CD14-positive monocyte (primary cell): Measurements from ENCODE around the gene DHRS2. TPM values are rescaled to one million over a fixed set of nuclear protein-coding genes. Genes with fewer than 3 reads are reported as not detected.
A peak's percentile ranks its signal among the peaks of the same experiment; 100 is the strongest.

Experiments used
- DNase-seq, 3 donors: peaks; one replicate each; pipeline ENCODE4 v3.0.0-alpha.2; 2011 to 2022
- H2AFZ ChIP-seq: 2 replicates; pipeline ENCODE4 v1.6.0; 2012; ENCODE audit warnings: mild to moderate bottlenecking, low read depth, low read length, inconsistent platforms; ENCODE audit not compliant: insufficient read depth, poor library complexity, severe bottlenecking
- H3K27ac ChIP-seq, 2 donors: 1 replicate in 1 of 2; 2 replicates in 1 of 2; pipeline ENCODE4 v1.5.1; 2012 to 2013; ENCODE audit warnings: low read length in 2 of 2, control low read depth in 1 of 2, inconsistent platforms in 1 of 2, low read depth in 1 of 2, mild to moderate bottlenecking in 1 of 2
- H3K27me3 ChIP-seq, 2 donors: one replicate each; pipeline versions ENCODE4 v1.6.0 to v1.6.1; 2011 to 2013; ENCODE audit warnings: low read length in 2 of 2; ENCODE audit not compliant: control insufficient read depth in 2 of 2, insufficient read depth in 2 of 2
- H3K36me3 ChIP-seq, 2 donors: replicated peaks in 1 of 2; 1 replicate in 1 of 2; 2 replicates in 1 of 2; pipeline versions ENCODE4 v1.5.1 to v1.6.1; 2012 to 2013; ENCODE audit warnings: low read length in 2 of 2, control low read depth in 1 of 2, inconsistent platforms in 1 of 2, mild to moderate bottlenecking in 1 of 2; ENCODE audit not compliant: insufficient read depth in 2 of 2, control insufficient read depth in 1 of 2
- H3K4me1 ChIP-seq, 2 donors: 1 replicate in 1 of 2; 2 replicates in 1 of 2; pipeline versions ENCODE4 v1.5.1 to v1.6.1; 2012 to 2013; ENCODE audit warnings: low read length in 2 of 2, control low read depth in 1 of 2, inconsistent platforms in 1 of 2, mild to moderate bottlenecking in 1 of 2, moderate library complexity in 1 of 2; ENCODE audit not compliant: insufficient read depth in 2 of 2, control insufficient read depth in 1 of 2
- H3K4me2 ChIP-seq: replicated peaks from 2 replicates; pipeline ENCODE3; 2012; ENCODE audit warnings: low read length, moderate library complexity, mild to moderate bottlenecking; ENCODE audit not compliant: poor library complexity, severe bottlenecking; ENCODE audit errors: extremely low read depth
- H3K4me3 ChIP-seq, 3 experiments: fragments of 200-600 bp in 1 of 3; sonication (generic) in 1 of 3; replicated peaks in 1 of 3; 1 replicate in 2 of 3; 2 replicates in 1 of 3; pipeline ENCODE4 v1.5.1; 2011 to 2013; ENCODE audit warnings: low read length in 3 of 3, mild to moderate bottlenecking in 3 of 3, control low read depth in 2 of 3, low read depth in 2 of 3, inconsistent platforms in 1 of 3, moderate library complexity in 1 of 3
- H3K79me2 ChIP-seq: 2 replicates; pipeline ENCODE4 v1.6.0; 2012; ENCODE audit warnings: mild to moderate bottlenecking, control low read depth, inconsistent platforms, low read length, moderate library complexity; ENCODE audit not compliant: insufficient read depth
- H3K9ac ChIP-seq: 2 replicates; pipeline ENCODE4 v1.6.0; 2017; ENCODE audit warnings: low read length, mild to moderate bottlenecking; ENCODE audit not compliant: insufficient read depth, poor library complexity, severe bottlenecking
- H3K9me3 ChIP-seq, 2 donors: replicated peaks in 1 of 2; 1 replicate in 1 of 2; 2 replicates in 1 of 2; pipeline versions ENCODE4 v1.5.1 to v1.6.1; 2012 to 2013; ENCODE audit warnings: low read length in 2 of 2, control low read depth in 1 of 2; ENCODE audit not compliant: control insufficient read depth in 1 of 2, insufficient read depth in 1 of 2
- H4K20me1 ChIP-seq: 2 replicates; pipeline ENCODE4 v1.6.0; 2012; ENCODE audit warnings: mild to moderate bottlenecking, low read length, control low read depth, moderate library complexity; ENCODE audit not compliant: insufficient read depth
- H3K27ac Mint-ChIP-seq, 7 donors: one replicate each; pipeline ENCODE4 v1.8.0; 2020; ENCODE audit warnings: mild to moderate bottlenecking in 7 of 7, mixed read lengths in 7 of 7, moderate library complexity in 6 of 7, inconsistent platforms in 2 of 7
- H3K27me3 Mint-ChIP-seq, 3 donors: one replicate each; pipeline ENCODE4 v1.8.0; 2021 to 2022; ENCODE audit warnings: low read depth in 3 of 3, mild to moderate bottlenecking in 3 of 3, mixed read lengths in 3 of 3, moderate library complexity in 3 of 3, inconsistent platforms in 1 of 3
- H3K36me3 Mint-ChIP-seq, 2 donors: one replicate each; pipeline ENCODE4 v1.8.0; 2020; ENCODE audit warnings: mixed read lengths in 2 of 2, inconsistent platforms in 1 of 2, mild to moderate bottlenecking in 1 of 2
- H3K4me1 Mint-ChIP-seq: one replicate; pipeline ENCODE4 v1.8.0; 2020; ENCODE audit warnings: mild to moderate bottlenecking, mixed read lengths
- H3K4me3 Mint-ChIP-seq, 2 donors: one replicate each; pipeline ENCODE4 v1.8.0; 2020; ENCODE audit warnings: mild to moderate bottlenecking in 2 of 2, mixed read lengths in 2 of 2, moderate library complexity in 1 of 2
- H3K9me3 Mint-ChIP-seq, 7 donors: one replicate each; pipeline ENCODE4 v1.8.0; 2020 to 2022; ENCODE audit warnings: mixed read lengths in 7 of 7, mild to moderate bottlenecking in 6 of 7, moderate library complexity in 6 of 7, inconsistent platforms in 2 of 7
- CTCF ChIP-seq: fragments of 200-600 bp; IDR thresholded peaks from one replicate; pipeline ENCODE4 v1.8.0; 2022; ENCODE audit warnings: antibody characterized with exemption, mild to moderate bottlenecking
- WGBS: methylation state at CpG from one replicate; pipeline ENCODE4 v1.1.5; 2013; ENCODE audit warnings: missing lambda C conversion rate; ENCODE audit not compliant: insufficient coverage; 5-methylcytosine and 5-hydroxymethylcytosine counted together
- intact Hi-C, 2 donors: fragments of 100-400 bp; cut with micrococcal nuclease; formaldehyde crosslinking; loops; one replicate each; pipeline versions ENCODE4 v1.15.0 to v1.15.1; 2023
- polyA plus RNA-seq, 3 donors: library from polyadenylated mRNA; depleted of rRNA in 1 of 3; unstranded in 2 of 3; stranded (reverse) in 1 of 3; fragments of 300-500 nt in 2 of 3; fragments of >200 nt in 1 of 3; fragmentation: Illumina TruSeq in 2 of 3; gene quantifications; 1 replicate in 2 of 3; 2 replicates in 1 of 3; pipeline ENCODE4 v1.2.3, GENCODE V29; 2012 to 2021

The DHRS2 gene
- polyA plus RNA-seq, 3 donors: not detected

DNA sequence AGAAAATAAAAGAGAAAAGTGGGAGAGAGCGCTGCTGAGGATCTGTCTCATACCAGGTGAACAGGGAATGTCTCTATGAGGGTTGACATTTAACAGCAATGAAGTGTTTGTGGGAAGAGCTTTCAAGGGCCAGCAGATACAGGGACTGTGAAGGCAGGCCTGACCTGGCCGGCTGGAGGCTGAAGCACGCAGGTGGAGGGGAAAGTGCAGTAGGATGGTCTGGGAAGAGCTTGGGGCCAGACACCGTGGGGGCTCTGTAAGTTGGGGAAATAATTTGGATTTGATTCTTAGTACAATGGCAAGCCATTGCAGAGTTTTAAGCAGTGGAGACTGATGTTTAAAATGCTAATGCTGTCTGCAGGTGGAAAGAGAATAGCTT lies 23.8 kb upstream of the DHRS2 start:
- H3K27ac Mint-ChIP-seq: peak overlapping the region in 1 of 7 donors; percentile 19
- H3K36me3 Mint-ChIP-seq: no peaks in the 10 kb centered on the region
- Histone ChIP-seq H3K4me3 (no peak overlapping the region), H3K9me3 (no peaks in the 10 kb centered on the region), H3K27me3 (no peaks in the 10 kb centered on the region), H4K20me1 (no peaks in the 10 kb centered on the region), H3K79me2 (no peaks in the 10 kb centered on the region), H3K4me1 (peaks cover 2 to 11% of the 10 kb centered on the region in 2 donors), H3K36me3 (no peaks in the 10 kb centered on the region), H3K9ac (no peak overlapping the region), H3K4me2 (no peak overlapping the region), H2AFZ (no peak overlapping the region), H3K27ac (no peak overlapping the region)
- no peak overlapping the region for H3K4me3 Mint-ChIP-seq
- 91% methylated on average over 4 of the region's 4 CpGs for WGBS
- peaks cover 15% of the 10 kb centered on the region for H3K4me1 Mint-ChIP-seq
- H3K9me3 Mint-ChIP-seq: peaks cover 0 to 6% (median 0%) of the 10 kb centered on the region in 7 donors
- intact Hi-C loops: no loop called here
- no peak for TF ChIP-seq CTCF
- peaks cover 2 to 4% (median 2%) of the 10 kb centered on the region in 3 donors for H3K27me3 Mint-ChIP-seq
- no peak for DNase-seq

GRCh38 chr14:23612802-23613201 lies 23.4 kb upstream of the DHRS2 start:
- peaks cover 15% of the 10 kb centered on the region for H3K4me1 Mint-ChIP-seq
- no peaks in the 10 kb centered on the region for H4K20me1 ChIP-seq
- no peak overlapping the region for H3K4me3 Mint-ChIP-seq
- H3K27me3 ChIP-seq: no peaks in the 10 kb centered on the region
- H3K9me3 ChIP-seq: no peaks in the 10 kb centered on the region
- H2AFZ ChIP-seq: no peak overlapping the region
- H3K9ac ChIP-seq: no peak overlapping the region
- H3K36me3 ChIP-seq: no peaks in the 10 kb centered on the region
- peaks cover 0 to 6% (median 0%) of the 10 kb centered on the region in 7 donors for H3K9me3 Mint-ChIP-seq
- no peak overlapping the region for H3K27ac ChIP-seq
- H3K4me1 ChIP-seq: peaks cover 2 to 11% of the 10 kb centered on the region in 2 donors
- no peak overlapping the region for H3K4me2 ChIP-seq
- peaks cover 0 to 3% (median 1%) of the 10 kb centered on the region in 3 donors for H3K27me3 Mint-ChIP-seq
- WGBS: 100% methylated on average over 1 of the region's 1 CpG
- intact Hi-C loops: no loop called here
- no peaks in the 10 kb centered on the region for H3K79me2 ChIP-seq
- no peaks in the 10 kb centered on the region for H3K36me3 Mint-ChIP-seq
- no peak overlapping the region for H3K4me3 ChIP-seq
- H3K27ac Mint-ChIP-seq: no peak overlapping the region
- no peak for DNase-seq
- TF ChIP-seq CTCF: no peak
